GM18867 (cell line): ENCODE results near the gene RNF44.
"Not testable (repeated sequence)": the region's sequence is repeated elsewhere in the genome, so short reads cannot be mapped to it uniquely, and the experiment has no call there.

Experiments
- ATAC-seq: cut with Tn5 transposase; IDR thresholded peaks from one replicate; pipeline ENCODE4 v1.9.1; 2021; ENCODE audit warnings: mild to moderate bottlenecking, moderate library complexity; ENCODE audit not compliant: unreplicated experiment

Gene RNF44

DNA sequence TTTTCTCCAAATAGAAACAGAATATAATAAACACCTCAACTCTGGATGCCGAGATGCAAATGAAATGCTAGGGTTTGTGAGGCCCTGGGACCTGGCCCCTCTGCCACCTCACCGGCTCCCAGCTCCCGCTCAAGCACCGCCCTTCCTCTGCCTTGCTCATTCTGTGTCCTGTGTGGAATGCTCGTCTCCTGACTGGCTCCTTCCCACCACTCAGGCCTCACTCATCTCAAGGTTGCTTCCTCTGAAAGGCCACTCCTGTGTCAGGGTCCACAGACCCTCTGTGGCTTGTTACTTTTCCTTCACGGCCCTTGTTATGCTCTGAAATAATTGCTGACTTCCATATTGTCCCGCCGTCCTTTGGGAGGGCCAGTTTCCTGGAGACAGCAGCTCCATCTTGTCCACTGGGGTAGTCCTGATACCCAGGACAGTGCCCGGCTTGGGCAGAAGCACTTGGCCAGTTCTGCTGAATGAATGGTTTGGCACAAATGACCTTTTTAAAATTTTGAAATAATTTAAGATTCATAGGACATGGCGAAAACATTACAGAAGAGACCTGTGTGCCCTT lies 15.4 kb downstream of the RNF44 start:
- ATAC-seq: no peak

DNA sequence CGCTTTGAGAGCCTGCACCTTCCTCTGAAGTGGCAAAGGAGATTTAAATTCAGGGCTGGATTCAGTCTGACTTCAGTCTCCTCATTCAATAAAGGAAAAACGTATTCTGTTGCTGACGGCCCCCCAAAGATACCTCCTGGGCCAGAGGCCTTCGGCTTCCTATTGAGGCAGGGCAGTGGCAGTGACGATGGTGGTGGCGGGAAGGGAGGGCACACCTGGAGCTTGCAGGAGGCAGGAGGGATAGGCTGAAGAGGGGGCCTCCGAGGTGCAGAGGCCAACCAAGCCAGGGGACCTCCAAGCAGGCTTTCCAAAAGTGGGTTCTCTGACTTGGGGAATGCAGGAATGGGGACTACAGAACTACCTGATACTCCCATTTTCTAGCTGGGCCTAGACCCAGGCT lies 15.9 kb downstream of the RNF44 start:
- no peak for ATAC-seq

DNA sequence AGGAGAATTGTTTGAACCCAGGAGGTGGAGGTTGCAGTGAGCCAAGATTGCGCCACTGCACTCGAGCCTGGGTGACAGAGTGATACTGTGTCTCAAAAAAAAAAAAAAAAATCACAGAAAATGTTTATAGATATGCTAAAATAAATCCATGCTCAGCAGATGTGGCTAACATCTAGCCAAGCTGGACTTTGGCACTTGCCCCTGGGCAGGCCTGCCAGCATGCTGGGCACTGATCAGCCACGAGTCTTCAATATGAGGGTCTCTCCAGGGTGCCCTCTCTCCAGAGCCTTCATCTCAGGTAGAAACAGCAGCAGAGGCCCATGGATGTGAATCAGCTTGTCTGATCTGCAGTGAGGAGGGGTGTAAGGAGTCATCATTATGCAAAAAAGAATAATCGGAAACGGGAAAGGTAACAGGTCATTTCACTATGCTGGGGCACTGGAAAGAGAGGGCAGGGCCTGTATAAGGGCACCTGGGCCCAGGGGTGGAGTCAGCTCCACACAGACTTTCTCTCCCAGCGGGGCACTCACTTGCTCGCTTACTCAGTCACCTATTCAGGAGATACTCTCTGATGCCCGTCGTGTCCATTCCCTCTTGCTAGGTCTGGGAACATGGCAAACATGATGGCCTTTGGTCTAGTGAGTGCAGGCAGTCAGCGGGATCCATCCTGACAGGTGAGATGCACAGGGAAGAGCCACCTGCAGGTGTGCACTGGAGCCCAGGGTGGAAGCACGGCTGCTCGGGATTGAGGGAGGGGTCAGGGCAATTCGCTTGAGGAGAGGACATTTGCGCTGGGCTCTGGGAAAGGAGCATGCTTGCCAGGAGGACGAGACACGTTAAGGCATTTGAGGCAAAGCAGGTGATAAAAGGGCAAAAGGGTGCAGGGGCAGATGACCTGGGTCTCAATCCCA lies 17.1 kb downstream of the RNF44 start:
- no peak for ATAC-seq

DNA sequence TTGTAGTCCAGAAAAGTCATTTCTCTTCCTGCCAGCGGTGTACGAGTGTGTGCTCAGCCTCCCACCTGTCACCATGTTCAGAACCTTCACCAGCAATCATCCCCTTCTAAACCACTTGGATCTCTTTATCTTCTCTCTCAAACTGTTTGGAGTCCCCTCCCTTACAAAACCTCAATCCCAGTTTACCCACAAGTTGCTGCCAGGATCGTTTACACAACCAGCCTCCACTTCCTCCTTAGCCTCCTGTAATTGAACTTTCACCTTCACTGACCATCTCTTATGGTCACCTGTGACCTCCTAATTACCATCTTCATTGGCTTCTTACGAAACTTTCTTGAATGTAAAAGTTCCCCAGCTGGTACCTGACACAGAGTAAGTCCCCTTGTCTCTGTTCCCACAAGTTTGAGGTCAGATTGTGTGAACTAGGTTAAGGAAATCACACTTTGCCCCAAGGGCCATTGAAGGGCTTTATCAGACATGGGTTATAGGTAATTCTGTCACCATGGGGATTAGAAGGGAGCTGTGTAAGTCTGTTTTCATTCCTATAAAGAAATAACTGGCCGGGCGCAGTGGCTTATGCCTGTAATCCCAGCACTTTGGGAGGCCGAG lies 20.0 kb downstream of the RNF44 start:
- no peak for ATAC-seq

DNA sequence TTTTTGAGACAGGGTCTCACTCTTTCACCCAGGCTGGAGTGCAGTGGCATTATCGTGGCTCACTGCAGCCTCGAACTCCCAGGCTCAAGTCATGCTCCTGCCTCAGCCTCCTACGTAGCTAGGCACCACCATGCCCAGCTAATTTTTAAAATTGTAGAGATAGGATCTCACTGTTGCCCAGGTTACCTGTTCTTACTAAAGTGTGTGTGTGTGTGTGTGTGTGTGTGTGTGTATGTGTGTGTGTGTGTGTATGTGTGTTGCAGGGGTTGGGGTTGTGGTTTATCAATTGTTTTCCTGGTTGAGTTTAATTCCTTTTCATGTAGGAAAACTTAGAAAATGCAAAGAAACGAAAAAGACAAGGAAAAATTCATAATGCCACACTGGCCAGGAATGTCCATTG lies 21.8 kb downstream of the RNF44 start:
- no peak for ATAC-seq

DNA sequence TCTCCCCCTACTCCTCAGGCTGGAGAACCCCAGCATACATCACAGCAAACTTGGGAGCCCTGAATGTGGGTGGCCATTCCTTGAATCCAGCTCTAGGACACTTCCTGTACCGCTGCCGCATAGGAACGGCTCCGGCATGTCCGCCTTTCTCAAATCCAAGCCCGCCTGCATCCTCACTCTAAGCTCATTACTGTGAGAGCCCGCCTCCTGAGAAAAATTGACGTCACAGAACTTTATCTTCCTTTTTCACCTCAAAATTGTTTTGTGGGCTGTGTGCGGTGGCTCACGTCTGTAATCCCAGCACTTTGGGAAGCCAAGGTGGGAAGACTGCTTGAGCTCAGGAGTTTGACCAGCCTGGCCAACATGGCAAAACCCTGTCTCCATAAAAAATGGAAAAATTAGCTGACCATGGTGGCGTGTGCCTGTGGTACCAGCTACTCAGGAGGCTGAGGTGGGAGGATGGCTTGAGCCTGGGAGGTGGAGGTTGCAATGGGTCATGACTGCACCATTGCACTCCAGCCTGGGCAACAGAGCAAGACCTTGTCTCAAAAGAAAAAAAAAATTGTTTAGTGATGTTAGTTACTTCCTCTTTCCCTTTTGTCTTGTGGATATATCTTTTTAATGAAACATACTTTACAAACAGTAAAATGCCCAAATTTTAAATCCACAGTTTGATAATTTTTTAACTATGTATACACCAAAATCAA lies 22.8 kb downstream of the RNF44 start:
- ATAC-seq: no peak

DNA sequence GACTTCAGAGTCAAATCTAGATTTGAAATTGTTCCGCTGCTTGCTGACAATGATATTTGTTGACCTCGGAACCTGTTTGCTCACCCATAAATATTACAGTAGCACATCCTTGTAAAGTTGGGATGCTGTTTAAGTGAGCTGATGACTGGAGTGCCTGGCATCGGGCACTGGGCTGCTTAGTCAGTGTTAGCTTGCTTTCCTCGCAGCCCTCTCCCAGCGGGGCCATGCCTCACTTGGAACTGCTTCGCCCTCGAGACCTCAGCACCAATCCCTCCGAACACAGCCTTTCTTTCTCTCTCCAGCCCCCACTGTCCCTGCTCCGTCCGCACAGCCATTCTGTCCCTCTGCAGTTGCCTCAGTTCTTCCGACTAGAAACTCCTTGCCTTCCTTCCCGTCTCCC lies 23.4 kb downstream of the RNF44 start:
- no peak for ATAC-seq

DNA sequence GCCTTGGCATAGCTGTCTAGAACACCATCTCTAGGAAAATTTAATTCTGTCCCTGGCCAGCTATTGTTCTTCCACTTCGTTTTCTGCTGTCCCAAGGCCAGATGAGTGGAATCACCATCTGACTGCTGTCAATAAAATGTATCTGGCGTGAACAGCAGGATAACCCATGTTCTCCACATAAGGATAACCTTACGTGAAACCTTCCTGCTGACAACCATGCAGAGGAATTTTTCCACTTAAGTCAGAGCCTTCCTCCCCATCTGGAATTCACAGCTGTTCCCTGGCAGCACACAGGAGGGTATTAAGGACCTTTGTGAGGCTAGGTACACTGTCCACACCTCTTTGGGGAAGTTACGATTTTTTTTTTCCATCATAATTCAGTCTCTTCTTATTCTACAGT lies 28.6 kb downstream of the RNF44 start:
- ATAC-seq: no peak

DNA sequence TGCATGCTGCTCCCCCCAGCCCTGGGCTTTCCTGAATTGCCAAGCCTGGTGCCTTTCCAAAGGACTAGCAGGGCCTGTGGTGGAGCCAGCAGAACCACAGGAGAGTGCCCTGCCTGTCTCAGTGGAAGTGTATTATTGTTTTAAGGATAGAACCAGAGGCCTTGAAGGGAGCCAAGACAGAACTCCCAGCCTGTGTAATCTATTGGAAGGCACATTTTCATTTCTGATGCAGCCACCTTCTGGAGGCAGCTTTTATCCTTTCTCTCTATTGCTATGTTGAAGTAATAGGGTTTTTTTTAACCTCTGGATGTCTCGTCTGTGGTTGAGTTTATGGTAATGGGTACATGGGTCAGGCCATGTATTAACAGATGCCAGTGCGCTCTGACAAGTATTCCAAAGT lies 29.3 kb downstream of the RNF44 start:
- no peak for ATAC-seq

DNA sequence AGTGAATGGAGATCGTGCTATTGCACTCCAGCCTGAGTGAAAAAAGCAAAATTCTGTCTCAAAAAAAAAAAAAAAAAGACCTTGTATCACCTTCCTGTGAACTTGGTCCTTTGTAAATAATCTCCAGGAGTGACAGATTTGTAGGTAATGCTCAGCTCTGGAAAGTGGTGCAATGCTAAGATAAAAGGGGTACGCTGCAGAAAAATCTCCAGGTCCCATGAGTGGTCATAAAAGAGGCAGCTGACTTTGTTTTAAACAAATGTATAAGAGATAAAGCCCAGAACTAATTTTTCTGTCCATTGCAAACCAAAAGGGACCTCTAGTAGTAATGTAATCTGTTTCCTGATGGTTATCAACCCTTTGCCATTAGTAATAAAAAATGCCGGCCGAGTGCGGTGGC lies 33.7 kb downstream of the RNF44 start:
- no peak for ATAC-seq

DNA sequence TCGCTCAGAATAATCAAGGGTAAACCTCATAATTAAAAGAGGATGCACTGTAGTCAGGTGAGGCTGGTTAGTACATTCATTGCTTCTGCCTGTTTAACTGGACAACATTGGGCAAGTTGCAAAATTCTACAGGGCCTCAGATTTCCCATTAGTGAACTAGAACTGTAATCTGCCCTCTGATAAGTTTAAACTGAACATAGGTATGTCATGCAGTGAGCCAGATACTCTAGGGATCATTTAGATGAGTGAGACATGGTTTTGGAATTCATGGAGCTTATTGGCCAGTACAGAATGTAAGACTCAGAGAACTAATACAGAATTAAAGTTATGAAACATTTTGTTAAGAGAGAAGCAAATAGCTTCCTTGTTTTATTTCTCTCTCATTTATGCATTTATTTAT lies 35.9 kb downstream of the RNF44 start:
- ATAC-seq: no peak

DNA sequence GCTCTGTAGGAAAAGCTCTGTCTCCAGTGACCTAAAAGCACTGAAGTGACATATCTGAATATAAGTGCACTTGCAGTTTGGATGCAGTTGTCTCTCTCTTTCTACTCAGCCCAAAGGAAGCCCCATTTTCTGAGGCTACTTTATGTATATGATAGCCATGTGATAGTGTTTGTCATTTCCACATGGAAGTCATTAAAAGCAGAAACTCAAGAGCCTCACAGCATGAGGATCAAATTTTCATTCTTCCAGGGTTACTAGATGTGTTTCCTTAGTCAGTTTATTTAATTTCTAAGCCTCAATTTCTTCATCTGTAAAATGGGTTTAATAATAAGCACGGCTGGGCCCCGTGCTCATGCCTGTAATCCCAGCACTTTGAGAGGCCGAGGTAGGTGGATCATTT lies 36.7 kb downstream of the RNF44 start:
- no peak for ATAC-seq

DNA sequence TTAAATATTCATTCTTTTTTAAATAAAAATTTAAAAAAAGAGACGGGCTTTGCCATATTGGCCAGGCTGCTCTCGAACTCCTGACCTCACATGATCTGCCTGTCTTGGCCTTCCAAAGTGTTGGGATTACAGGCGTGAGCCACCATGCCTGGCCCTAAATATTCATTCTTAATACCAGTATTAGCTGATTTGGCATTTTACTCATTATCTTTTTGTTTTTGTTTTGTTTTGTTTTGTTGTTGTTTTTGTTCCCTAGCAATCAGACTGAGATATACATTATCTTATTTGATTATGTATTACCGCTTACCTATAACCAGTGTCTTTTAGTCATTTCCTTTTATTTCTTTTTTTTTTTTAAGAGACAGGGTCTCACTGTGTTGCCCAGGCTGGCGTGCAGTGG lies 37.9 kb downstream of the RNF44 start:
- ATAC-seq: no peak

DNA sequence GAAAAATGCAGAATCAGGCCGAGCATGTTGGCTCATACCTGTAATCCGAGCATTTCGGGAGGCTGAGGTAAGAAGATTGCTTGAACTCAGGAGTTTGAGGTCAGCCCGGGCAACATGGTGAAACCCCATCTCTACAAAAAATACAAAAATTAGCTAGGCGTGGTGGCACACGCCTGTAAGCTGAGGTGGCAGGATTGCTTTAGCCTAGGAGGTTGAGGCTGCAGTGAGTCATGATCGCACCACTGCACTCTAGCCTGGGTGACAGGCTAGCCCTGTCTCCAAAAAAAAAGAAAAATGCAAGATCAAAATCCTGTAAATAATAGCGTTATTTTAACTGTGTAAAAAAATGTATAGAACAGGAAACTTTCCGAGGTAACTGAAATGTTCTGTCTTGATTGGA lies 39.4 kb downstream of the RNF44 start:
- ATAC-seq: no peak

DNA sequence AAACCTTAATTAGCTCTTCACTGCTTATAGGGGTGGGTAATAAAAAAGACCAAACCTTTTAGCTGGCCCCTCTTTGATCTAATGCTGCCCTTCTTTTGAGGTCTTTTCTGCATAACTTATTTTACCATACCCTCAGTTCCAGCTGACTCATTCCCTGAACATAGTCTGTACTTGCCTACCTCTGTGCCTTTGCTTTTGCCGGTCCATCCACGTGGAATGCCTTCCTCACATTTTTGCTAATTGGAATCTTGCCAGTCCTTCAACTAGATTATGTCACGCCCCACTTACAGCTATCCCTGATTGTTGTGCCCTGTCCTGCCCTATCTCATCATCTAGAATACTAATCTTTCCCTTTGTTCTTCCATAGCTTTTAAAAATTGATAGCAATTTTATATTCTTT lies 44.8 kb downstream of the RNF44 start:
- no peak for ATAC-seq

DNA sequence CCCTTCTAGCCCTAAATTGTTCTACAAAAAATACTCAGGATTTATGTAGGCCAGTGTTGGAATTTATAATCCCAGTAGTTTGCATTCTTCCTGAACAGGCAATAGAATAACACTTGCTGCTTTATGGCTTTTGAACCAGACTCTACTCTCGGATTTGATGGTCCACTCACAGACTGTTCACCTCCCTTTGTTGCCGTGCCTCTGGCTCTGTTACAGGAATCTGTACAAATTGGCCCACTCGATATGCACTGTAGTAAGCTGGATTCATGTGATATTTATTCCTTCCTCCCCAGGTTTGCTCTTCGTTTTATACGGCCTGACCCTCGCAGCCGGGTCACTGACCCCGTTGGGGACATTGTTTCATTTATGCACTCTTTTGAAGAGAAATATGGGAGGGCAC lies 45.3 kb downstream of the RNF44 start:
- no peak for ATAC-seq

DNA sequence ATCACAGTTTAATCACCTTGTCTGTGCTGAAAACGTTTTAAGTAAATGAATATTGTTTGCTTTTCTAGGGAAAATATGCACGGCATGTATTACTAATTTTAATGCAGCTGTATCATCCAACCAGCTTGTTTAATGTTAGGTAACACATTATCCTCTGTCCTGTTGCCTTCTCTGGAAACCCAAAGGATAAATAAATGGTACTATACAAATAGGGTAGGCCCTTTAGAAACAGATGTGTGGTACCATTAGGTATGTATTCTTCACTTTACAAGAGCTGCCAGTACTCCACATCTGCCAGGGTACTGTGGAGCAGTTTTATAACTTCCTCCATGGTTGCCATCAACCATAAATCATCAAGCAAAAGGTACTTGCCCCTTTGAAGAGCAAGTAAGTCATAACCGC lies 46.1 kb downstream of the RNF44 start:
- no peak for ATAC-seq

DNA sequence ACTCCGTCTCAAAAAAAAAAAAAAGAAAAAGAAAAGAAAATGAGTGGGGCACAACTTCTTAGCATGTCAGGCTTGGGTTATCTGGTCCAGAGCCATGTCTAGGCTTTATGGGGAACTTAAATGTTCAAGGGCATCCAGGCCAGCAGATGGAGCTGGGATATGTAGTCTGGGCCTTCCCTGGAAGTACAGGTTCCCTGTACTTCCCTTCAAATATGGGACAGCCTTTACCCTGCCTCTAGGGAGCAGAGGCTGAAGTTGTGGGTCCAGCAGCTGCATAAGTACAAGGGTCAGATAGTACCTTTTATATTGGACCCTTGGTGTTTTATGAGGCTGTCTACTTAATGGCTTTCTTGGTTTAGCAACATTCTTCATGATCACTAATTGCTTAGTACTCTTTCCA lies 46.9 kb downstream of the RNF44 start:
- ATAC-seq: no peak

DNA sequence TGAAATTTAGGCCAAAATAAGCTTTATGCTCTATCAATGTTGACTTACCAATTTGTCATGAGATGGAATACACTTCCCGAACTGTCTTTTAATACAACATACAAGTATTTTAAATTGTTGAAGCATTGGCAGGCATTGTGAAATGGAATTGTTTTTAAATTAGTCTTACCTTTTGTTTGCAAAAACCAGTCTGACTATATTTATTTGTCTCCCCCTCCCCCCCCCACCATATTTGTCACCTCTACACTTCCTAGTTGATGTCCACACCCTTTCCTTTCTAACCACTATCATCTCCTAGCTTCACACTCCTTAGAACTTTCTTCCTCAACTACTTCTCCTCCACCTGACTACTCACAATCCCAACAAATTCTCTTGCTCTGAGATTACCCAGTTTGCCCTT lies 48.1 kb downstream of the RNF44 start:
- ATAC-seq: no peak

DNA sequence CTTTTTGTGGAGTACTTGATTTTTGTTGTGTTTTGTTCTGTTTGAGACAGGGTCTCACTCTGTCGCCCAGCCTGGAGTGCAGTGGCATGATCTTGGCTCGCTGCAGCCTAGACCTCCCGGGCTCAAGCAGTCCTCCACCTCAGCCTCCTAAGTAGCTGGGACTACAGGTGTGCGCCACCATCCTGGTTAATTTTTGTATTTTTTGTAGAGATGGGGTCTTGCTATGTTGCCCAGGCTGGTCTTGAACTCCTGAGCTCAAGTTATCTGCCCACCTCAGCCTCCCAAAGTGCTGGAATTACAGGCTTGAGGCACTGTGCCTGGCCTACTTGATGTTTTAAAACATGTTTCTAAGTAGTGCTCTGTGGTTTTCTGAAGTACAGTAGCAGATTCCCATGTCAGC lies 50.0 kb downstream of the RNF44 start:
- ATAC-seq: not testable (repeated sequence)

DNA sequence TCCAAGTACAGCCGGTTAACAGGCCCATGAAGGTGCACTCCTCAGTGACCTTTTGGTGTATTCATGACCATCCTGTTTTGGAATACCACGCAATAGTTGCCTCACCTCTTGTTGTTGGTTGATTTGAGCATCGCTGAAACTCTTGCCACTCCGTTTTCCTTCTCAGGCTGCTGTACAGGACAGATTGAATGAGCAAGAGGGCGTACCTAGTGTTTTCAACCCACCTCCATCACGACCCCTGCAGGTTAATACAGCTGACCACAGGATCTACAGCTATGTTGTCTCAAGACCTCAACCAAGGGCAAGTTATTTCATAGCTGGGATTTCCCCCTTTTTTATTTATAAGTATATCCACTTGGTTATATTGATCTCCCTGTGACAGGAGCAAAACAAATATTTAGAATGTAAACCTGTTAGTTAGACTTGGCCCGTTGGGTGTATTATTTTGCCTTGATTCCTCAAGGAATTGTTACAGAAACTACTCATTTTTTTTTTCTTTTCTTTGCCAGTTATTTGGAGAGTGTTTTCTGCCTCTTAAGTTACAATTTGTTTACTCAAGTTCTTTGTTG lies 50.9 kb downstream of the RNF44 start:
- ATAC-seq: no peak
